KBM-7 (cell line): ENCODE measurements around the gene KIF18B.
"Not testable (repeated sequence)": the region's sequence is repeated elsewhere in the genome, so short reads cannot be mapped to it uniquely, and the experiment has no call there.

Experiments used
- DNase-seq: peaks from one replicate; pipeline ENCODE4 v3.0.0-alpha.2; 2015
- in situ Hi-C: fragments of 300-500 bp; cut with MboI; formaldehyde crosslinking; loops from 2 replicates; pipeline ENCODE4 v1.14.3; 2020; ENCODE audit warnings: low sequenced_read_pairs, low pct_unique_long_range_greater_than_20kb, mixed read lengths

The KIF18B gene

DNA sequence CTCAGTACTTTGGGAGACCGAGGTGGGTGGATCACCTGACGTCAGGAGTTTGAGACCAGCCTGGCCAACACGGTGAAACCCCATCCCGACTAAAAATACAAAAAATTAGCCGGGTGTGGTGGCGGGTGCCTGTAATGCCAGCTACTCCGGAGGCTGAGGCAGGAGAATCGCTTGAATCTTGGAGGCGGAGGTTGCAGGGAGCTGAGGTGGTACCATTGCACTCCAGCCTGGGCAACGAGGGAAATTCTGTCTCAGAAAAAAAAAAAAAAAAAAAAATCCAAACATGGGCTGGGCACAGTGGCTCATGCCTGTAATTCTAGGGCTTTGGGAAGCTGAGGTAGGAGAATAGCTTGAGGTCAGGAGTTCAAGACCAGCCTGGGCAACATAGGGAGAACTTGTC lies 1.9 kb downstream of the KIF18B start:
- DNase-seq, in situ Hi-C loops: not testable (repeated sequence)

- no peak for DNase-seq
- in situ Hi-C loops = no loop called here
Measured at GRCh38 chr17:44942456-44942855, 5.1 kb downstream of the KIF18B start.

DNA sequence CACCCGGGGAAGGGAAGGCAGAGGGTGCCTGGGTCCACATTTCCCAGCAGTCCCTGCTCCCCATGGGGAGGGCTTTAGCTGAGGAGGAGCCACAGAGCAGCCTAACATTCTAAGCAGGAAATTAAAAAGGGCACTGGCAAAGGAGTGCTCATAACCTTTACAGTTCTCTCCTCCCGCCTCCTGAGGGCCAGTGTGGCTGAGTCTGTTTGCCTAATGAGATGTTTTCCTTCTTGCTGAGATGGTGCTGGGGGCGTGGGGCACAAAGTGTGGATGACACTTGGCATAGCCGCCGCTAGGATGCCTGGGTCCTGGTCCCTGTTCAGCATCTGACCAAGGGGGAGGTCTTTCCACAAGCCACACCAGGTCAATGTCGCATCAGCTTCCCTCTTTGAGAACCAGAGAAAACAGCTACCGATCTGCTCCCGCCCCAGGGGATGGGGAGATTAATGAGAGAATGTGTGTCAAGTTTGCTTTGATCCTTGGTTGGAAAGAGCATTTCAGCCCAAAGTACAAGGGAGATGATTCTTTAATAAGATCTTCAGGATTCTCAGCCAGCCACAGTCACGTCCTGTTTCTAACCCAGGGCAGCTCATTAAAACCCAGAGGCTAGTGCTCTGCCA lies 5.8 kb downstream of the KIF18B start:
- in situ Hi-C loops = no loop called here
- no peak for DNase-seq

DNA sequence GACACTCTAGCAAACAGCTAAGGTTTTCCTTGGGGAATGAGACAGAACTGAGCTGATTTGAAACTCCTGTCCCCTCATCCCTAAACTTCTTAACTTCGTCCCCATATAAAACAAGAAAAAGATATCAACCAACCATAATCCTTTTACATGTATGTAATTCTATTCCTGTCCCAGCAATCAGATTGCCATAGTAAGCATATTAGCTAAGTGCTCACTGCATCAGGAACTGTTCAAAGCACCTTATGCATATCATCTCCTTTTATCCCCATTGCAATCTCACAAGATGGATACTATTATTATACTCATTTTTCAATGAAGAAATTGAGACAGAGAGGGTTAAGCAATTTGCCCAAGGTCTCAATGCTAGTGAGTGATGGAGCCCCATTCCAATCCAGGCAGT lies 6.8 kb downstream of the KIF18B start:
- in situ Hi-C loops = no loop called here
- no peak for DNase-seq

DNA sequence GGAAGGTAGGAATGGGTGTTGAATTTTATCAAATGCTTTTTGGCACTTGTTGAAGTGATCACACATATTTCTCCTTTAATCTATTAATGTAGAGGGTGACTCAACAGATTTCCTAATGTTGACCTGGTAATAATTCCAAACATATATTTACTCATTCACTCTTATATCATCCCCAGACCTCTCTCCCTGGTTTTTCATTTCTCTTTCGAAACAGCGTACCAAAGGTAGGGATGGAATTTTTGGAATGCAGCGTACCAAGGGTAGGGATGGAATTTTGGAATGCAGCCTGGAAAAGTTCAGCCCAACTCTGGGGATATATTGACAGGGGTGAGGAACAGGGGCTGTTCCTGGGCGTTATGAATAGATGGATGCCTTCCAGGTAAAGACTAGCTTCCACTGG lies 7.3 kb downstream of the KIF18B start:
- in situ Hi-C loops = no loop called here
- DNase-seq = no peak

DNA sequence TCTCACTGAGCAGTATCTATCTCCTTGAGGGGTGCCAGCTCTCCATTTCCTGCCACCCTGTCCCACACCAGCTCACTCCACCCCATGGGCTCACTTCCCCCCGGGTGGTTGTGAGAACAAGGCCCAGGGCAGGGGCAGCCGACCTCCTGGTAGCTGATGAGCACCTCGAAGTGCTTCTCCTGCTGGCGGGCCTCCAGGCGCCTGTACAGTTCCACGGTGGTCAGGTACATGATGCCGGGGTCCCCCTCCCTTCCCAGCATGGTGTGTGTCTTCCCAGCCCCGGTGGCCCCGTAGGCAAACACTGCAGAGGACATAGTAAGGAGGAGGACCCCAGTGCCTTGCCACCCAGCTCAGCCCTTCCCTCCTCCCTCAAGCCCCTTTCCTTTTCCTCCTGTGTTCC lies 12.5 kb downstream of the KIF18B start:
- in situ Hi-C loops = no loop called here
- no peak for DNase-seq

DNA sequence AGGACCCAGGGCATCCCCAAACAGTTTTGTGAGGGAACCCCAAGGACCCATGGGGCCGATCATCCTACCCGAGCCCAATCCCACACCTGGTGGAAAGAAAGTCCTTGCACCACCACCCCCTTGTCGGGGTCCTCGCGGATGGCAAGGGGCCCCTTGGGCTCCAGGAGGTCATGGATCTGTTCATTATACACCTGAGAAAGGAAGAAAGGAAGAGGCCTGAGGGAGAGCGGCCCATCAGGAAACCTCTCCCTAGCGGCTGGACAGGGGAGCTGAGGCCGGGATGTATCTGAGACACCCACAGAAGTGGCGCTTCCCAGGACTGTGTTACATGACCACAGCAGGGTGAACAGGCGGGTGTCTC lies 12.8 kb downstream of the KIF18B start:
- in situ Hi-C loops = no loop called here
- no peak for DNase-seq

GRCh38 chr17:44933824-44934744 lies 13.5 kb downstream of the KIF18B start:
- in situ Hi-C loops = no loop called here
- DNase-seq = no peak

DNA sequence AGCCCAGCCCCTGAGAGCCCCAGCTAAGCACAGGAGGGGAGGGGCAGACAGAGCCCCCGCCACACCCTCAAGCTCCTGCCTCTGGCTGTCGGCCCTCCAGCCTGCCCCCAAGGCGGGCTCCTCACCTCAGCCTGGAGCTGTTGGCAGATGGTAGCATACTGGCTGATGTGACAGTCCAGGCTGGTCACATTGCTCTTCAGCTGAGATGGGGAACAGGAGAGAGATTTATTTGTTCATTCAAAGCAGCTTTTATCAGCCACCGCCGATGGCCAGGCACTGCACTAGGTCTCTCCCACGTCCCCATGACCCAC lies 14.8 kb downstream of the KIF18B start:
- in situ Hi-C loops = no loop called here
- DNase-seq = no peak

DNA sequence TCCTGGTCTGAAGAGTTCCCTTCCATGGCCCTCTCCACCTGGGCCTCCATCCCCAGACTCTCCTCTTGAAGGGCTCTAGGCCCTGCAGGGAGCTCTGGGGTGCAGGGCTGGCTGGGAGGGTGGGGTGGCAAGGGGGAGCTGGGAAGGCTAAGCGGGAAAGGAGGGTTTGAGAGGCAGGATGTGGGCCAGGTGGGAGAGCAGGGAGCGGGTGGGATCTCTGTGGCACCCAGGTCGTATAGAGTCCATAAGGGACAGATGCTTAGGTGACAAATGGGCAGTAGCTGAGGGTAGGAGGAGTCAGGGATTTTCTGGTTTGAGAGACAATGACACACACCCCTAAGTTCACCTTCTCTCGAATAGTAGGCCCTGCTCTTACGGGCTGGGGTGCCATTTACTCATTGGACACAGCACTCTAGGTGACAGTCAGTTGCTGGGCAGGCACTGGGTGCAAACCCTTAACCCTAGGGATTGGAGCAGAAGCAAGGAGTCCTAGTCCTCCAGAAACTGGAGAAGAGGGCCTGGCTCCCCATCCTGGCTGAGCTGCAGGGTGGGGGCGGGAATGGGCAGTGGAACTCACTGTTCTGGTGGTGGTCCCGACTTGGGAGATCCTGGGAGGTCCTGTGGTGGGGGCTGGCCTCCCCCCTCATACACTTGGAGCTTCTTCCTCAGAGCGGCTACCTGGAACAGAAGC lies 15.3 kb downstream of the KIF18B start:
- in situ Hi-C loops = no loop called here
- no peak for DNase-seq

GRCh38 chr17:44931376-44931775 lies 16.2 kb downstream of the KIF18B start:
- no peak for DNase-seq
- in situ Hi-C loops = no loop called here

DNA sequence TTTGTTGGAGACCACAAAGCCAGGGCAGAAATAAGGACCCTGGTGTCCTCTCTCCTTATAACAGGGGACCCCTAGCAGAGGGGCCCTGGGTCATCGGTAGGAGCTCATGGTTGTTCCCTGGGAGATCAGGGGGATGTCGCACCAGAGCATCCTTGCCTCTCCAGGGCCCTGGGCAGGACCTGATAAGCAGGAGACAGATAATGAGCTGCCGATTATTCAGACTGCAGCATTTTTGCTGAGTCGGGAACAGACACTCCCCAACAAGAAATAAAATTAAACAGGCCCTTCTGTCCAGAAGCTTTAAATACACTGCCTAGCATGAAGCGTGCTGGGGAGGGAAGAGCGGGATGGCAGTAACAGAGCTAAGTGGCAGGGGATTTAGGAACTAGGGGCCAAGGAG lies 16.9 kb downstream of the KIF18B start:
- DNase-seq = no peak
- in situ Hi-C loops = no loop called here

DNA sequence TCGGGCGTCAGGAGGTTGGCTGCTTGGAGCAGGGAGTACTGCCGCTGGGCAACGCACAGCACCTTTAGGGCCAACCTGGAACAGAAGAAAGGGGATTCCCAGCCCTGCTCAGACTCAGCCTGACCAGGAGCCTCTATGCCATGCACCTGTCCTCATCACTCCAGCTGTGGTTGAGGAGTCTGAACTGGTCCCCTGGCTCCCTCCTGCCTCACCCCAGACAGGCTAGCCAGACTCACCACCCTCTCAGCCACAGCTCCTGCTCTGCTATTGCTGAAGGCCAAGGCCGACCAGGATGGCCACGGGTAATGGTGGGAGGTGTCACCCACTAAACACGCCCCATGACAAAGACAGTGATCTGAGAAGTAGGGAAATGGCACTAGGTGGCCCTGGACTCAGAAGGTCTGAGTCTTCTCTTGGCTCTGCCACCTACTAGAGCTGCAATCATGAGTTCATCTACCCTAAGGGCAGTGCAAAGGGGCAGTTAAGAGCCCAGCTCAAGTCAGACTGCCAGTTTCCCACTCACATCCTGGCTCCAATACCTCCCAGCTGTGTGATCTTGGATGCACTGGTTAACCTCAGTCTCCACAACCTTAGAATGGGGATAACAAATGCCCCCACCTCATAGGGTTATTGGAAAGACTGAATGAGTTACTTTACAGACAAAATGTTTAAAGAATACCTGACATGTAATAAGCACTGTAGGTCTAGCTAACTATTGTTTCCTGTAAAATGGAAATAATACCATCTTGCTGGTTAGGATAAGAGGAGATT lies 18.4 kb downstream of the KIF18B start:
- in situ Hi-C loops = no loop called here
- DNase-seq = no peak

DNA sequence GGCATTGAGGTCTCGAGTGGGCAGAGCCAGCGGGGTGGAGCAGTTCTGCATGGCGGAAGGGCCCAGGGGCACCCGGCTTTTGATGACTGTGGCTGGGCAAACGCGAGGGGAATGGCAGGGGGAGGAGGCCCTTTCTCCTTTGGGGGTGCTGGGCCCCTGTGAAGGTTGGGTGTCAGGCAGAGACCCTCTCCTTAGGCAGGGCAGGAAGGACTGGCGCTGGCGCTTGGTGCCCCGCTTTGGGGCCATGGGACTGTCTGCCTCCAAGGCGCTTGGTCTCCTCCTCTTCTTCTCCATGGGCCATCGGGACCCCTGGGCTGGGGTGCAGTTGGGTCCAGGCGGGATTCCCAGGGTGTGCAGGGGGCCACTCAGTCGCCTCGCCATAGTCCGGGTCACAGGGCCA lies 19.4 kb downstream of the KIF18B start:
- in situ Hi-C loops = no loop called here

GRCh38 chr17:44927696-44928095 lies 19.9 kb downstream of the KIF18B start:
- DNase-seq = no peak
- in situ Hi-C loops = no loop called here

More for the DNA sequence above, 19.4 kb downstream of the KIF18B start:
- DNase-seq = no peak

DNA sequence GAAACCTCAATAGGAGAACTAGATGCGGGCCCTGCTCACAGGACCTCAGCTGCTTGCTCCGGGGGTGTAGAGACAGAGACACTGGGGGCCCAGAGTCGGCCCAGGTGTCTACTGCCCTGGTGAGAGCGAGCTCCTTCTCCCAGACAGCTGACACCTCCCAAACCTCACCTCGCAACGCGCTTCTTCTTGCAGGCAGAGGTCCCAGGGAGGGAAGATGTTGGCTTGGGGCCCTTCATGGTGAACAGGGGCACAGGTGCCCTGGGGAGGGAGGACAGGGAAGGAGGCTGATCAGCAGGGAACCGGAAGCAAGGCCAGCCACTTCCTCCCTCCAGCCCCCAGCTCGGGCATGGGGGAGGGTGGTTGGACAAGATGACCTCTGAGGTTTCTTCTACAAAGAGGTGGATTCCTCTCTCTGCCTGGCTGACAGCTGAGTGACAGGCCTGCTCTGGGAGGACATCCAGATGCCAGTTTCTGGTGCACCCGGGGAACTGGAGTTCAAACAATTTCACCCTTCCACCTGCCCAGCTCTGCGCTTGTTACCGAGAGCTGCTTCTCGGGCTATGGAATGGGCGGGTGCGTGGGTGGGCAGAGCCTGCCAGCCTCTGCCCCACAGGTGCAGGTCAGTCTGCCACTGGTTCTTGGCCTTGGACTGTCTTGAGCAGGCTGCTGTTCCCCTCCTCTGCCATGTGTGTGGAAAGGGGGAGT lies 20.6 kb downstream of the KIF18B start:
- DNase-seq = no peak
- in situ Hi-C loops = no loop called here

- no peak for DNase-seq
- in situ Hi-C loops = no loop called here
Measured at GRCh38 chr17:44925731-44926697, 21.6 kb downstream of the KIF18B start.

DNA sequence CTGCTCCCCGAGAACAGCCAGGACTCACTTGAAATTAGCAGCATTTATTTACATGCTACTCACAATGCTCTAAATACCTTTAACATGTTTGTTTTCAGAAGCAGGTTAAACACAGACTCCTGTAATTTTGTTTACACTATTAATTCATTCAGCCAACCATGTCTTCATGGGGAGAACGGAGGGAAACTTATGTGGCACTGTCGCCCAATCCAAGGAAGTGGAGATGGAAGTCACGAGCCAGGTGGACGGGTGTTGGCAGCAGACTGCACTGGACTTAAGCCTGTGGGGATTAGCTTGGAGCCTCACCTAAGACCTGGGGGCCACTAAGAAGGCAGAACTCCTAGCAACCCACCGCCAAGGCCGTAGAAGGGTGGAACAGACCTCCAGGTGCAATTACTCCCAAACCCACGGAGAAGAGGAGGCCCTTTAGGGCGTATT lies 23.4 kb downstream of the KIF18B start:
- DNase-seq = no peak
- in situ Hi-C loops = loop anchor here (25.0 kb wide), 2 partner anchors 88 to 188 kb away; no protein-coding TSS in a partner anchor
